PC-9 (cell line): ENCODE measurements around the gene RNLS. TPM values are rescaled to one million over a fixed set of nuclear protein-coding genes. Genes with fewer than 3 reads are reported as not detected.
"Not testable (repeated sequence)": the region's sequence is repeated elsewhere in the genome, so short reads cannot be mapped to it uniquely, and the experiment has no call there.

ENCODE experiments used
- BruUV-seq: library from RNA; stranded (reverse); fragments of 400-500 nt; replicated peaks from 2 replicates; lab custom pipeline; 2021; lab: Mats Ljungman, UMichigan
- CTCF ChIA-PET: fragments of 300-600 bp; sonication (Branson Sonifier 250); formaldehyde crosslinking; loops from one replicate; lab custom pipeline; 2022; ENCODE audit warnings: antibody characterized with exemption; lab: Charles Lee
- POLR2A ChIA-PET: fragments of 300-600 bp; sonication (Branson Sonifier 250); formaldehyde crosslinking; loops from one replicate; lab custom pipeline; 2022; ENCODE audit warnings: antibody characterized with exemption; ENCODE audit not compliant: unreplicated experiment; lab: Charles Lee
- DNase-seq, 2 experiments: peaks; one replicate each; pipeline versions ENCODE4 v3.0.0 to v3.0.0-alpha.2; 2015 to 2022; ENCODE audit warnings: mixed read lengths in 1 of 2
- H2AFZ ChIP-seq: fragments of 200-600 bp; sonication (generic); 2 replicates; pipeline ENCODE4 v1.8.1; 2017; ENCODE audit warnings: antibody characterized with exemption
- H3F3A ChIP-seq: fragments of 200-600 bp; sonication (generic); 2 replicates; pipeline ENCODE4 v1.8.1; 2017; ENCODE audit warnings: antibody characterized with exemption, mild to moderate bottlenecking, low read depth; ENCODE audit not compliant: insufficient read depth
- H3K27ac ChIP-seq: fragments of 200-600 bp; sonication (generic); 2 replicates; pipeline ENCODE4 v1.6.1; 2016; ENCODE audit warnings: mixed run types
- H3K27me3 ChIP-seq: fragments of 200-600 bp; sonication (generic); 2 replicates; pipeline ENCODE4 v1.6.1; 2016; ENCODE audit warnings: low read depth, mixed run types; ENCODE audit not compliant: insufficient read depth
- H3K36me3 ChIP-seq: fragments of 200-600 bp; sonication (generic); 2 replicates; pipeline ENCODE4 v1.6.1; 2016; ENCODE audit warnings: low read depth, mixed run types
- H3K4me1 ChIP-seq: fragments of 200-600 bp; sonication (generic); replicated peaks from 2 replicates; pipeline ENCODE4 v1.6.1; 2016; ENCODE audit warnings: mixed run types; ENCODE audit not compliant: insufficient read depth
- H3K4me2 ChIP-seq: fragments of 200-600 bp; sonication (generic); 2 replicates; pipeline ENCODE4 v1.6.1; 2017; ENCODE audit warnings: mixed run types
- H3K4me3 ChIP-seq: fragments of 200-600 bp; sonication (generic); 2 replicates; pipeline ENCODE4 v1.6.1; 2016; ENCODE audit warnings: mixed run types
- H3K79me2 ChIP-seq: fragments of 200-600 bp; sonication (generic); 2 replicates; pipeline ENCODE4 v1.6.1; 2017; ENCODE audit warnings: low read depth, mixed run types
- H3K9me2 ChIP-seq: fragments of 200-600 bp; sonication (generic); 2 replicates; pipeline ENCODE4 v1.8.1; 2017; ENCODE audit warnings: mild to moderate bottlenecking; ENCODE audit not compliant: insufficient read depth
- H3K9me3 ChIP-seq: fragments of 200-600 bp; sonication (generic); 2 replicates; pipeline ENCODE4 v1.8.1; 2016; ENCODE audit warnings: low read depth; ENCODE audit not compliant: insufficient read depth
- H4K20me1 ChIP-seq: fragments of 200-600 bp; sonication (generic); 2 replicates; pipeline ENCODE4 v1.8.1; 2017; ENCODE audit not compliant: insufficient read depth
- EZH2 ChIP-seq: fragments of 200-600 bp; sonication (generic); IDR thresholded peaks from 2 replicates; pipeline ENCODE4 v1.8.0; 2017; ENCODE audit warnings: antibody characterized with exemption, low read depth
- intact Hi-C: fragments of 100-400 bp; cut with micrococcal nuclease; formaldehyde crosslinking; loops from one replicate; pipeline ENCODE4 v1.10.0; 2022; ENCODE audit not compliant: unreplicated experiment
- total RNA-seq: library from RNA; stranded (reverse); gene quantifications from 2 replicates; pipeline ENCODE4 v1.2.3, GENCODE V29; 2021
- TF ChIP-seq, protein P1 (sequence below): fragments of 200-600 bp; sonication (generic); conservative IDR thresholded peaks from 2 replicates; pipeline ENCODE4 v1.6.1; 2017; ENCODE audit warnings: mixed run types, antibody characterized with exemption, mild to moderate bottlenecking, moderate library complexity

Gene RNLS
- total RNA-seq, 1 experiment from 2014 or later, result not detected

DNA sequence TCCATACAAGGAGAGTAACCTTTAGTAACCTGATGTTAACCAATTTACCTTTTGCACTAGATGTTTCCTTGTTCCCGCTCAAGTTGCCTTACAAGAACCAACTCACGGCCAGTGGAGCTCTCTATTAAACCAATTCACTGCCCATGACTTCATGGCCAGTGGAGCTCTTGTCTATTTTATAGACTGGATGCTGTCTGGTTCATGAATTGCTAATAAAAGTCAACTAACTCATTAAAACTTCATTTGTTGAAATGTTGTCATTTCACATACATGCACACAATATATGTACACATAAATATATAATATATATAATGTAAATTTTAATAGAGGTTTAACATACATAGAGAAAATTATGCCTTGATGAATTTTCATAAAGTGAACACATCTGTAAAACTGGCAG is 216.3 kb downstream of the RNLS start:
- H3K4me1 ChIP-seq, result no peaks in the 10 kb centered on the region
- no peaks in the 10 kb centered on the region for H3F3A ChIP-seq
- intact Hi-C loops, result no loop called here
- H3K79me2 ChIP-seq, result no peaks in the 10 kb centered on the region
- H3K27ac ChIP-seq, result no peak overlapping the region
- no peak overlapping the region for H3K4me2 ChIP-seq
- no peaks in the 10 kb centered on the region for H3K27me3 ChIP-seq
- BruUV-seq, result no TSS peak
- POLR2A ChIA-PET, result no interaction called here
- no peak for DNase-seq
- H3K9me3 ChIP-seq, result no peaks in the 10 kb centered on the region
- H3K9me2 ChIP-seq, result no peaks in the 10 kb centered on the region
- H3K36me3 ChIP-seq, result no peaks in the 10 kb centered on the region
- CTCF ChIA-PET, result no interaction called here
- TF ChIP-seq, protein P1, sequence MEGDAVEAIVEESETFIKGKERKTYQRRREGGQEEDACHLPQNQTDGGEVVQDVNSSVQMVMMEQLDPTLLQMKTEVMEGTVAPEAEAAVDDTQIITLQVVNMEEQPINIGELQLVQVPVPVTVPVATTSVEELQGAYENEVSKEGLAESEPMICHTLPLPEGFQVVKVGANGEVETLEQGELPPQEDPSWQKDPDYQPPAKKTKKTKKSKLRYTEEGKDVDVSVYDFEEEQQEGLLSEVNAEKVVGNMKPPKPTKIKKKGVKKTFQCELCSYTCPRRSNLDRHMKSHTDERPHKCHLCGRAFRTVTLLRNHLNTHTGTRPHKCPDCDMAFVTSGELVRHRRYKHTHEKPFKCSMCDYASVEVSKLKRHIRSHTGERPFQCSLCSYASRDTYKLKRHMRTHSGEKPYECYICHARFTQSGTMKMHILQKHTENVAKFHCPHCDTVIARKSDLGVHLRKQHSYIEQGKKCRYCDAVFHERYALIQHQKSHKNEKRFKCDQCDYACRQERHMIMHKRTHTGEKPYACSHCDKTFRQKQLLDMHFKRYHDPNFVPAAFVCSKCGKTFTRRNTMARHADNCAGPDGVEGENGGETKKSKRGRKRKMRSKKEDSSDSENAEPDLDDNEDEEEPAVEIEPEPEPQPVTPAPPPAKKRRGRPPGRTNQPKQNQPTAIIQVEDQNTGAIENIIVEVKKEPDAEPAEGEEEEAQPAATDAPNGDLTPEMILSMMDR, result no peak
- no peak for TF ChIP-seq EZH2
- H3K4me3 ChIP-seq, result no peak overlapping the region
- no peak overlapping the region for H2AFZ ChIP-seq
- no peaks in the 10 kb centered on the region for H4K20me1 ChIP-seq

DNA sequence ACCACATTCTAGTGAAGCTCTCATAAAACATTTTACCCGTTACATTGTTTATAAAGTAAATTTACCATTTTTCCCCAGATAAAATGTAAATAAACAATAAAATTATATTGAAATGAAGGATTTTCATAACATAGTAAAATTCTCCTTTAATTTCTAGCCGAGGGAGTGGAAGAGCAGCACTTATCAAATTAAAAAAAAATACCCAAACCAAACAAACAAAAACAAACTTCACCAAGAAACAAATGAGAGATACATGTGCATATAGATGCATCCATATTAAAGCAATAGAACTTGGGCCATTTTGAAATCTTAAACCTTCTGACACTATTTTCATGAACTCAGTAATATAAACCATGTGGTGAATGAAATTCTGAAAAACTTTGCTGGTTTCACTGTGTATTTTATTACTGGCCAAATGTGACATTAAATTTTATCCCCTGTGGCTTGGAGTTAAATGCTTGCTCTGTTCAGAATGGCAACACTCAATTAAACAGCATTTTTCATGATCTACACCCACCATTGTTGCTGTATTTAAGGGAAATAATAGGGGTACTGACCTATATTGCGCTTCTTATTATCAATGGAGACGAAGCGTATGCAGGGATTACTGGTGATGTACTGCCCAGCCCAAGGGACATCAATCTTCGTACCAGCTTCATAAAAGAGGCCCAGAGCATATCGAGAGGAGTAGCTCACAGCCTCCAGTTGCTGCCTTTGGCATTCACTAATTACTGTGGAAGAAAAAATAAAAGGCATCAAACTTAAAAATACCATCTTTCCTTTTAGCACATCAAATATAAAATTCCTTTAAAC is 220.9 kb downstream of the RNLS start:
- Histone ChIP-seq H3K4me3 (no peak overlapping the region), H2AFZ (no peak overlapping the region), H3K27ac (no peak overlapping the region), H3K27me3 (no peaks in the 10 kb centered on the region), H4K20me1 (no peaks in the 10 kb centered on the region), H3K36me3 (no peaks in the 10 kb centered on the region), H3K79me2 (no peaks in the 10 kb centered on the region), H3K4me2 (no peak overlapping the region), H3F3A (no peaks in the 10 kb centered on the region), H3K9me3 (no peaks in the 10 kb centered on the region), H3K4me1 (no peaks in the 10 kb centered on the region), H3K9me2 (no peaks in the 10 kb centered on the region)
- CTCF ChIA-PET, result no interaction called here
- BruUV-seq, result no TSS peak
- TF ChIP-seq, protein P1, result no peak
- no peak for TF ChIP-seq EZH2
- intact Hi-C loops, result no loop called here
- DNase-seq, result no peak
- POLR2A ChIA-PET, result no interaction called here

DNA sequence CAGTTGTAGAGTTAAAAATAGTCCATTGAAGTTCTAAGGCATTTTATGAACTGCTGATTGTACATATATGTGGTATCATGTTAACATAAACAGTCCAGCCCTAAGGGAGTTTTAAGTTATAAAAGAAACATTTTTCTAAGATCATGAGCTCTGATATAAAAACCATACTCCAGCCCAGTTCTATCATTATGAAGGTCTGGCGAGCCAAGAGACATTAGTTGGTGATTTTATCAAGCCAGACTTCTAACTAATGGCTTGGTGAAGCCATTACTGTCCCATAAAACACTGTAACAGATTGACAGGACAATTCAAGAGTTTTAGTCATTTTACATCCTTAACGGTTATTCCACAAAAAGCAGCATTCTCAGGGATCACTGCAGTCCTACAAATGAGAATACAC is 221.6 kb downstream of the RNLS start:
- no peak for DNase-seq
- intact Hi-C loops, result no loop called here
- BruUV-seq, result no TSS peak
- Histone ChIP-seq H3K27ac (no peak overlapping the region), H3K4me1 (no peaks in the 10 kb centered on the region), H3K27me3 (no peaks in the 10 kb centered on the region), H3K9me2 (no peaks in the 10 kb centered on the region), H3K36me3 (no peaks in the 10 kb centered on the region), H4K20me1 (no peaks in the 10 kb centered on the region), H3K4me2 (no peak overlapping the region), H3K9me3 (no peaks in the 10 kb centered on the region), H3F3A (no peaks in the 10 kb centered on the region), H2AFZ (no peak overlapping the region), H3K4me3 (no peak overlapping the region), H3K79me2 (no peaks in the 10 kb centered on the region)
- ChIA-PET CTCF (no interaction called here), POLR2A (no interaction called here)
- TF ChIP-seq, protein P1, result no peak
- TF ChIP-seq EZH2, result no peak

DNA sequence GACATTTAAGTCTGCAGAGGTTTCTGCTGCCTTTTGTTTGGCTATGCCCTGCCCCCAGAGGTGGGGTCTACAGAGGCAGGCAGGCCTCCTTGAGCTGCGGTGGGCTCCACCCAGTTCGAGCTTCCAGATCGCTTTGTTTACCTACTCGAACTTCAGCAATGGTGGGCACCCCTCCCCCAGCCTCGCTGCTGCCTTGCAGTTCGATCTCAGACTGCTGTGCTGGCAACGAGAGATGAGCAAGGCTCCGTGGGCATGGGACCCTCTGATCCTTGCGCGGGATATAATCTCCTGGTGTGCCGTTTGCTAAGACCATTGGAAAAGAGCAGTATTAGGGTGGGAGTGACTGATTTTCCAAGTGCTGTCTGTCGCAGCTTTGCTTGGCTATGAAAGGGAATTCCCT is 227.4 kb downstream of the RNLS start:
- H4K20me1 ChIP-seq, POLR2A ChIA-PET, H3K79me2 ChIP-seq, H3K9me2 ChIP-seq, H3K4me3 ChIP-seq, H3K27ac ChIP-seq, CTCF ChIA-PET, BruUV-seq, H3F3A ChIP-seq, H3K4me2 ChIP-seq, H2AFZ ChIP-seq, H3K36me3 ChIP-seq, H3K27me3 ChIP-seq, DNase-seq, intact Hi-C loops, H3K9me3 ChIP-seq, H3K4me1 ChIP-seq: not testable (repeated sequence)
